GM12874 (cell line): Measurements from ENCODE around the gene ZNF613.

Experiments used
- CTCF ChIP-seq: IDR thresholded peaks from 2 replicates; pipeline ENCODE4 v1.5.1; 2011; ENCODE audit warnings: low read depth, mild to moderate bottlenecking, control low read depth, low read length, moderate library complexity; ENCODE audit not compliant: insufficient read depth

ZNF613 gene

DNA sequence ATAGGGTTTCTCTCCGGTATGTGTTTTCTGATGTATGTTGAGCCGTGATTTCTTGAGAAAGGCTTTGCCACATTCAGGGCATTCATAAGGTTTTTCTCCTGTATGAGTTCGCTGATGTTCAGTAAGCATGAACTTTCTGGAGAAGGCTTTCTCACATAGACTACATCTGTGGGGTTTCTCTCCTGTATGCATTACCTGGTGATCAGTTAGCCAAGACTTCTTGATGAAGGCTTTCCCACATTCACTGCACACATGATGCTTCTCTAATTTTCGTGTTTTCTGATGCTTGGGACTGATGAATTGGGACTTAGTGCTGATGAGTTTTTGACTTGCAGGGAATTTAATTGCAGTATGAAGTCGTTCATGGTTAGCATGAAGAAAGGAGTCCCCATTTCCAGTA is 38.3 kb downstream of the ZNF613 start:
- no peak for TF ChIP-seq CTCF

- no peak for TF ChIP-seq CTCF
These were observed 43.4 kb downstream of the ZNF613 start for GRCh38 chr19:51970718-51971117.

DNA sequence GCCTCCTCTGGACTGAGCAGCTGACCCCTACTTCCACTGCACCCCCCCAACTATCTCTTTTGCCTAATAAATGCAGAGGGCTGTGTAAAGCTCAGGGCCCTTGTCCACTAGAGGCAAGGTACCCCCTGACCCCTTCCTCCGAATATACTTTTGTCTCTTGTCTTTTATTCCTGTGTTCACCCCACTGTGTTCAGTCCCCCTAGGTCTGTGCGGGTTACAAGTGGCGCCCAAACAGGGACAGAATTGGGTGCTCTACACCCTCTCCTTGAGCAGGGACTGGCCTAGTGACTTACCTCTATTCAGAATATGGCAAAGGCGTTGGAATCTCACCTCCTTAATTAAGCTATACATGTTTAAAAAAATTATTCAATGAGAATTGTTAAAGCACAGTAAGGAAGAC is 44.4 kb downstream of the ZNF613 start:
- TF ChIP-seq CTCF: no peak

DNA sequence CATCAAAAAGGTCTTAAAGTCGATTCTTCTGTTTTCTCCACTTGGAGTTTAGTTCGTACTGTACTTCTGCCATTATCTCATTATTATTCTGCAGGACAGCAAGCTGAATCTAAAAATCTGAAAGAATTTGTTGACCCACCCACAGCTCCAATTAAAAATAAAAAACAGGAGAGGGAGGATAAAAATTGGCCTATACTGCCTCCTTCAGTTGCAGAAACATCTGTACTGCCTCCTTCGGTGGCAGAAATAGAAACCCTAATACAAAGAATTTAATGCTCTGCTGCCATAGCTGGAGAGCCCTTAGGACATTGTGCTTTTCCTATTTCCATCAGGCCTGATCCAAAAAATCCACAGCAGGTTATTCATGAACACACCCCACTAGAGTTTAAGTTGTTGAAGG is 49.6 kb downstream of the ZNF613 start:
- no peak for TF ChIP-seq CTCF

- no peak for TF ChIP-seq CTCF
These were observed 50.1 kb downstream of the ZNF613 start for GRCh38 chr19:51977346-51977745.

DNA sequence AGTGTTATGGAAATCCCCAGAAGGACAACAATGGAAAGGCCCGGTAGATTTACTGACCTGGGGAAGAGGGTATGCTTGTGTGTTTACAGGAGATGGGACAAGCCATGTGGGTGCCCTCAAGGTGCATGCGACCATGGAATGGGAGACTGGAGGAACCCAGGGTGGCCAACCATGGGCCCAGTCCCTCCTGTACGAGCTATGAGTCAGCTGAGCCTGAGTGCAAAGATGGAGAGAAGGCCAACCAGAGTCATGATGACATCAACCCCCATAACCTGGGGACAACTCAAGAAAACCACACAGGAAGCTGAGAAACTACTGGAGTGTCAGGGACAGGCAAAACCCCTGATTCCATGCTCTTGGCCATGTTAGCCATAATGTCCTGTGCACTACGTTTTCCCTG is 51.6 kb downstream of the ZNF613 start:
- no peak for TF ChIP-seq CTCF

DNA sequence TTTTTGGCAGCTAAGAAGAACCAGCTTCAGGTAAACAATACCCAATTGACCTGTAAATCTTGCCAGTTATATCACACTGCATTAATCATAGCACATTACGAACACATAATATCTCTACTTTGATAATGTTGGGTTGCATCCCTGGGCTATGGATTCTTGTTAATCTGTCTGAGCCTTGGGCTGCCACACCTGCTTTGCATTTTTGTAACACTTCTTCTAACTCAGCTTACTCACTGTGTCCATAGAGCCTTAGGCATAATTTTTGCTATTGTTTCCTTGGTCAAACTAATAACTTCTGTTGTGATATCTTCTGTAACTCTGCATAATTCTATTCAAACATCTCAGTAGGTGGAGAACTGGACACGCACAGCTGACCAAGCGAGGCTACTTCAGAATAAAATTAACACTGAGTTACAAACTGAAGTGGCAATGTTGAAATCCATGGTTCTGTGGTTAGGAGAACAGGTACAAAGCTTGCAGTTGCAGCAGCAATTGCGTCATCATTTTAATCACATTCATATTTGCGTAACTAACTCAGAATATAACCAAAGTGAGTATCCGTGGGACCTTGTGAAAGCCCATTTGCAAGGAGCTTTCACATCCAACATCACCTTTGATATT is 53.0 kb downstream of the ZNF613 start:
- no peak for TF ChIP-seq CTCF
